GM19463 (cell line): ENCODE measurements around the gene ARHGAP6.

ENCODE experiments used
- ATAC-seq: cut with Tn5 transposase; IDR thresholded peaks from one replicate; pipeline ENCODE4 v1.9.1; 2021; ENCODE audit warnings: mild to moderate bottlenecking, moderate library complexity; ENCODE audit not compliant: unreplicated experiment

ARHGAP6 gene

DNA sequence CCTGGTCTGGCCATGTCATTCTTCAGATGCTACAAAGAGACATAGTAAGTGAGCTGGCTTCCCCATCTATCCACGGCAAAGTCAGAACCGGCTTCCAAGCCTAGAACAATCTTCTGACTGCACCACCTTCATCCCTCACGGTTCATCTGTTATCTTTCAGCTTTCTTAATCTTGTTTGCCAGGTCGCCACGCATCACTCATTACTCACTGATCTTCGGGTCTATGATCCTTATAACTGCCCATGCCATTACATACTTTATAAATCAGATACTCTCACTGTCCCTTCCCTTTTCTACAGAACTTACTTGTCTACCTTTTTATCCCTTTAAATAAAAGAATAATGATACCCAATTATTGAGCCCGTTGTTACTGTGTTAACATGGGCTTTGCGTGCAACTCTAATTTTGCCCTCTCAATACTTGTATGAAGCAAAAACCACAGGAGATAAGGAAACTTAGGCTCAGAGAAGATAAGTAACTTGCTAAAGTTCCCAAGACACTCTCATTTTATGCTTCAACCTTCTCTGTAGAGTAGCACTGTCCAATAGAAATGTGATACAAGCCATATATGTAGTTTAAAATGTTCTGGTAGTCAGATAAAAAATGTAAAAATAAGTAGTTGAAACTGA is 200.8 kb downstream of the ARHGAP6 start:
- ATAC-seq: no peak

DNA sequence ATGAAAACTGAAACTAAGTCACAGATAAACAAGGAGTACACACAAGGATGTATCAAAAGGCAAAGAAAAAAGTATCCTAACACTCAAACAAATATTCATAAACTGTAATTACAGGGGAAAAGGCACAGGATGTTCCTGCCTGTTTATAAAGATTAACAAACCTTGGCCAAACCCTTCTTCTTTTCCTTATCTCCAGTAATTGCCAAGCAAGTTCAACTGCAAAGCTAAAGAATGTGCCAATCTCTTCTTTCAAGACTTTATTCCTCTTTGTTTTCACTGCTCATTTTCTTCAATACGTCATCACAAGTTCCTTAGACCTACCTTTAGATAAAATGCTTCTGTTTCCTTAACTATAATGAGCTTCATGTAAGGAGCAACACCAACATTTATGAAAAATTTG is 201.3 kb downstream of the ARHGAP6 start:
- ATAC-seq: no peak

DNA sequence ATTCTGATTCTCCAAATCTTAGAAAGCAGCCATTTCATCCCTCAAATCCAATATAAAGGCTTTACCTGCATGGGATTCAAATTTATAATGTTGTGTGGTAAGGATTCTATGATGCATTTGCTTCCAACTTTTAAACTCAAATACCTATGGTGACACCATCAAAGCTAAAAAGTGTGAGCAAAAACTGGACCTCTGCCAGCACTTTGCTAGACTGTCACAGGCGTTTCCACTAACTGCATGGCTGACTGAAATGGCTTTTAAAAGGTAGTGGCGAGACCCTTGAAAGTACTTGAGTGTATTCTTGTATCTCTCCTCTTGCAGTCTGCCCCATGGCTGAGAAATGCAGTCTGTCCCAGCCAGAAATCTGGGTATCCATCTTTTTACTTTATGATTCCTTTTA is 203.1 kb downstream of the ARHGAP6 start:
- no peak for ATAC-seq

DNA sequence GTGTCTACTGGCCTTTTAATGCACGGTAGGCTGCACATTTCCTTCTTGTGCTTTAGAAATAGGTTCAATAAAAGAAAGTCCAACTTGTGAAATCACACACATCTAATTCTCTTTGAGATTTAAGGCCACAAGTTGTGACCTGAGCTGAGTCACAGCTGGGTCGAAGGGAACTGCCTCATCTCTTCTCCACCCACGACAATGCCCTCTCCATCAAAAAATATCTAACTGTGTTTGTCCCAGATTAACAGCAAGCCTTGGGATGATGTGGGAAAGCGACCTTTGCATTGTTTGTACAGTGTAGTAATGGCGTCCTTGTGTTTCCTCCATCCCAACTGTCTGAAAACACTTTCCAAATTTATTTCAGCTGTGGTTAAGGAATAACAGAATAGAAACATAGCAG is 203.6 kb downstream of the ARHGAP6 start:
- ATAC-seq: no peak

DNA sequence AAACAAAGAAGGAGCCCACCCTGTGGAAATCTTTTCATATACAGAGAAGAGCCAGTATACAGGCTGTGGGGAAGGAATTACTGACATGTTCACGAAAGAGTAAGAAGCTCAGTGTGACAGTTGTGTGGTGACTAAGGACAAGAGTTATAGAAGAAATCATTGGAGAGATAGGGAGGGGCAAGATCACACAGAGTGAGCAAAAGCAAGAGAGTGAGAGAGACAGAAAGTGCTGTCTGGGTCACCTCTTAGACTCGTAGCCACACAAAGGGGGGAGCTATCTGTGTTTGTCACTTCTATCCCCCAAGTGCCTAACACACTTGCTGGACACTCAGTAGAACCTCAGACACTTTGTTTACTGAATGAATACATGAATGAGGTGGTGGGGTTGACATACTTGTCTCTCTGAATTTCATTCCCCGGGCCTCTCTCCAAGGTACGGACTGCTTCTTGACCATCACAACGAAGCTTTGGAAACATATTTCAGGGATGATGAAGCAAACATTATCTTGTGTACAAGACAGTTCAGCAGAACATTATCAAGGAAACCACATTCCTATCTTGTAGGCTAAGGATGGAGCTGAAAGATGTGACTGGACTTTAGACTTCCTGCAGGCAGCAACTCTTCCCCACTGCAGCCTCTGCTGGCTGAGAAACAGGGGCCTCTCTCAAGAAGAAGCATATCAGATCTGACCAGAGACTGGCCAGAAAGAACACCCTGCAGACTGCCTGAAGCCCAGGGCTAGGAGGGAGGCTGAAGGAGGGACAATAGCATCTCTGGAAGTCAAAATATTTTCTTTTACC is 204.3 kb downstream of the ARHGAP6 start:
- ATAC-seq: peak; percentile 70

DNA sequence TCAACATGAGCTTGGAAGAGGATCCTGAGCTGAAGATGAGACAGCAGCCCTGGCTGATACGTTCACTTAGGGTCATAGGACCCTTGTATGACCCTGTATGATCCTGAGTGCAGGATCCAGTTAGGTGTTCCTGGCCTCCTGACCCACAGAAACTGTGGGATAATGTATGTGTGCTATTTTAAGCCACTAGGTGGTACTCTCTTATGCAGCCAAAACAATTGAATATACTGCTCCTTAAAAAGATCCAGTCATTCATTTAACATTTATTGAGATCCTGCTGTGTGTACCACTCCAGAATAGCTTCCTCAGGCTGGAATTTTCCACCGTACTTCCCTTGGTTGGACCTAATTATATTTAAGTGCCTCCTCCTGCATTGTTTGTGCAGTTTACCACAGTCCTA is 205.4 kb downstream of the ARHGAP6 start:
- ATAC-seq: no peak

DNA sequence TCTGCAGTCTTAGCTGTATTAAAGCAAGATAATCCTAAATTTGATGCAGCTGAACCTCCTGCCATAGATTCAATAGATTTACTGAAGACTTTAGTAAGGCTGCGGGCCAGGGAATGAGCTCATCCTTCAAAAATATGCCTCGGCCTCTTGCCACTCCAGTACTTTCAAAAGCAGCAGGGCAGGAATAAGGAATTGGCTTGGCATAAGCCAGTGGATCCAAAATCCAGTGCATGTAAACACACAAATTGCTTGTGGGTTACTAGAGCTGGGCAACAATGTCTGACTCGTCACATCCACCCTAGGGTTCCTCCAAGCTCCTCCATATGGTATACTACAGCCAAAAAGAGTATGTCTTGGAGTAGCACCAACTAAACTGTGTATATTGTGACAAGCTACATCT is 207.6 kb downstream of the ARHGAP6 start:
- ATAC-seq: no peak

DNA sequence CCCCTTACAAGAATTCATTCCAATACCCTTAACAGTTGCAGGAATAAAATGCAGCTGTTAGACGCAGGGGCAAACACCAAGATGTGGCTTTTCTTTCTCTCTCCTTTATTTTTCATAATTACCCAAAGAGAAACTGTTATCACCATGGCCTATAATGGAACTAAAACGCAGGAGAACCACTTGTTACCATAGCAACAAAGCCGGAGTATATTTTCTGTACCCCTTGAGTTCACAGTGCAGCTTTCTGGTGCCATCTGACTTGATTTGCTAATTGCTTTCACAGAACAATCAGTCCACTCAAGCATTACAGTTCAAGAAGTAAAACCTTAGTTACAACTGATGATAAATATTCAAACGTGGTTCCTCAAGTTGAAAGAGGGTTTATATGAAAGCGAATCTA is 214.6 kb downstream of the ARHGAP6 start:
- no peak for ATAC-seq

DNA sequence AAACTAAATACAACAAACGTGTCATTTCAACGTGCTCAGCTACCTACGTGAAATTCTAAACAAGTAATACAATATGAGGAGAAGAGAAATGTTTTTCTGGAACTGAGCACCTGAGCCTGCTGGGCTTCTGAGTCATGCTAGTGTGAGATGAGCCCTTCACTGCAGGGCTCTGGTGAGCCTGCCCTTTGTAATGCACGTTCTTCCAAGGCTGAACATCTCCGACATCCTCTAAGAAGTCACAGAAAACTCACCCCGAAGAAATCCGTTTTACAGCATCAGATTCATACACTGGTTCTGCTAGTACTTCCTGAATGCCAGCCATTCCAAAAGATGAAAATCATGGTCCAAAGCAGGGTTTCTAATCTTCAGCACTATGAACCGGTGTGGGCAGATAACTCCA is 215.4 kb downstream of the ARHGAP6 start:
- ATAC-seq: no peak

DNA sequence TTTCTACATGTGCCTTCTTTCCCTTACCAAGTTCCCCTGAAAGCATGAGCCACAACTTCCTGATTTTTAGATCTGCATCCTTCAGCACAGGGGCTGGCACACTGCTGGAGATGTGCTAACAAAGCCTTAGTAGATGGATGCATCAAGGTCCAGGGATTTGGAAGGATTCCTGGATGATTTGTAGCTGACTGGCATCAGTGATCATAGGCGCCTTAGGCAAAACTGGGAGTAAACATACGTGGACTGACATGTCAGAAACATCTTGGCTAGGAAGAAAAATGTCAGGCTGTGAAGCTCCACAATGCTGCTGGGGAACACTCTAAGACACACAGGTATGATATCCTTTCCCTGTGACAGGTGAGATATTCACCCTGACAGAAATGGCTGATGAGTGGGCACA is 216.1 kb downstream of the ARHGAP6 start:
- ATAC-seq: no peak

DNA sequence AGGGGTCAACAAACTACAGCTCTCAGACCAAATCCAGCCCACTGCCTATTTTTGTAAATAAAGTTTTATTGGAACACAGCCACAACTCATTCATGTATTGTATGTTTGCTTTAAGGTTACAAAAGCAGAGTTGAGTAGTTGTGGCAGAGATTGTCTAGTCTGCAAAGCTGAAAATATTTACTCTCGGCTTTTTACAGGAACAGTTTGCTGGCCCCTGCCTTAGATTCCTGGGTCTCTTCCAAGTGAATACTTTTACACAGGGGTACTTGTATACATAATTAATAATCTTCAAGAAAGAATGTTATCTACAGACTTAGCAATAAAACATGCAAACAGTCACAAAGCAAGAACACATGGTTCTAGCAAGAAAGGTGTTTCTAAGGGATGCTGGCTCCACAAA is 218.3 kb downstream of the ARHGAP6 start:
- ATAC-seq: no peak

DNA sequence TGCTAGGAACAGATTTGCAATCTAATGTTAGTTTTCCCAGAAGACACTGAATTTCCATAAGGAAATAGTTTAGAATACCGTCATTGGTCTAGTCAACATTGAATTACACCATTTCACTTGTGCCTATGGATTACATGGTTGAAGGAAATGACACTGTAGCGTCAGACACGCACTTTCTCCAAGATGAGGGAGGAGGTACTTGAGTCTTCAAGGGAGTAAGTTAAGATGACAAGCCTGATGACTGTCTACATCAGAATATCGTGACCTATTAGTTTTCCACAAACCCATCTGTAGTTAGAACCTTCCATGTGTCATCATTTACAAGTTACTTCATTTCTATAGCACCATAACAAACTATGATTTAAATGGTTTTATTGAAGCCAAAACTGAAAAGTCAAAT is 218.8 kb downstream of the ARHGAP6 start:
- ATAC-seq: no peak

DNA sequence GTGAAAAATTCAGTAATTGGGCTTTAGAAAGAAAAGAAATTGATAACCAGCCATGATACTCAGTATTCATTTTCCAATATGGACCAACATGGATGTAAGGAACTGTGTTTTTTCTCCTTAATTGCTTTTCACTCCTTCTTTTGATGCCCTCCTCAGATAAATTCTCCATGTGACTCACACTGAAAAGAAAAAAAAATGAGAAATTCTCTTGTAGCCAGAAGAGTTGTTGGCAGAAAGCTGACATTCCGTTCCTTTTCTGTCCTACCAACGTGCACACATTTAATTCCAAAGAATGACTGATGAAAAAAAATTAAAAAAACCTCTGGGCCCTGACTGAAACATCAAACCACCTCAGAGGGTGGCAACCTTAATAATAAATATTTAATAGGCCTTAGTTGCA is 219.4 kb downstream of the ARHGAP6 start:
- ATAC-seq: no peak

DNA sequence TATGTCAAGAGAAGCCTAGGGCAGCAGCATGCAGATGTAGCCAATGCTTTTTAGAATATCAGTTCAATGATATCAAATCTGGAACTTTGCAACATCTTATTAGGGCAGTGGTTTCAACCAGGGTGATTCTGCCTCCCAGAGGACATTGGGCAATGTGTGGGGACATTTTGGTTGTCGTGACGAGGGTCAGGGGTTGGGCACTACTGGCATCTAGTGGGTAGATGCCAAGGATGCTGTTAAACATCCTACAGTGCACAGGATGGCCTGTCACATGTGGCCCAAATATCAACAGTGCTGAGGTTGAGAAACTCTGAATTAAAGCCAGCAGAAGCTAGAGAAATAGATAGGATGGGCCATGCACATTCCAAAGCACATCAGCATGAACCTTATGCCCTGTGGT is 220.2 kb downstream of the ARHGAP6 start:
- ATAC-seq: no peak

DNA sequence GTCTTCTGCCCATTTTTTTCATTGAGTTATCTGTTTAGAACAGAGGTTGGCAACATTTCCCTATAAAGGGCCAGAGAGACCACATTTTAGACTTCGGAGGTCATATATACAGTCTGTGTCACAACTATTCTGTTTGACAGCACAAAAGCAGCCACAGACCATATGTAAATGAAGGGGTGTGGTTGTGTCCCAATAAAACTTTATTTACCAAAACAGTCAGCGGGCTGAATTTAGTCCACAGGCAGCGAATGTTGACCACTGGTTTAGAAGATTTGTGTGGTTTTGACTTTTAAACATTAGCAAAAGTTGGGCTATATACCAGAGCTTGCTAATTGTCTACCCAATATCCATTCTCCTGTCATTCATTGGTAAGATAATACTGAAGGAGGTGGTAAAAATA is 221.7 kb downstream of the ARHGAP6 start:
- no peak for ATAC-seq

DNA sequence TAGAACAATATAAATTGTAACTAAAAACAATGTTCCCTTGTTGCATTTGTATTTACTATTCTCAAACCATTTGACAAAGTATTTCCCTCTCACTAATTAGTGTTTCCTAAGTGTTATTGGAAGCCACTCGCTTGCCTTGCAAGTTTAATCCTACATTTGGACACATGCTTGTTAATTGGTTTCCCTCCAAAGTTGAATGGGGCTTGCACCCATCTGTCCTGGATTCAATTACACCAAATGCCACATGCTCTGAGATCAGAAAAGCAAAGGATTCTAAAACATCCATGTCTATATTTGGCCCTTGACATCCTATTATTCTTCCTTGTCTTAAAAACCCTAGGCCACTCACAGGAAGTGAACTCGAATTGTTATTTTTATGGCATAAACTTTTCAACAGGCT is 225.9 kb downstream of the ARHGAP6 start:
- ATAC-seq: no peak

DNA sequence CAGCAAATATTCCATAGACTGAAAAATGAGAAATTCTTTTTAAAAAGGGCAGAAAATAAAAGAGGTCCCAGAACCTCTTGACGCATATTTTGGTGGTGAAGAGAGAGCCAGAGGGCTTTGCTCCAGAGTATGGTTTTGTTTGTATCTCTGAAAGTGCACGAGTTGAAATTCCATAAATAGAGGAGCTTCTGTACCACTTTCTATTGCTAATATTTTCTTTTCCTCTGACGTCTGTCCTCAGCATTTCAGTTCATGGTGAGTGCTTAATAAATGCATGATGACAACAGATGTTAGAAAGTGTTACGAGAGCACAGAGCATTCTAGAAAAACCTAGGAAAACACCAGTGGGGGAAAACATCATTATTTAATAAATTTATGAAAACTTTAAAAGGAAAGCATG is 227.0 kb downstream of the ARHGAP6 start:
- no peak for ATAC-seq

DNA sequence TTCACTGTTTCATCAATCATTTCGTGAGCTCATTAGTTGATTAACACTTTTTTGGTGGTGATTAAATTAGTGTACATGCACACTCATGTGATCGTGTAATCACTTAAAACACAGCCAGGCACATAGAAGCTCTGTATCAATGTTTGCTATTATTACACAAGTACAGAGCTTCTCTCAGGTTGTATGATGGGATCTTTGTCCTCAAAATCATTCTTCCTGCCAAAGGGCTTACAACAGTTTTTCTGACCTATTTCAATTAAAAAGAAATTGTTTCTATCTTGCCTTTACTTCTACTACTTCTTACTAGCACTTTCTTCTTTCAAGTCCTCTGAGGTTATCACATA is 227.4 kb downstream of the ARHGAP6 start:
- ATAC-seq: no peak

DNA sequence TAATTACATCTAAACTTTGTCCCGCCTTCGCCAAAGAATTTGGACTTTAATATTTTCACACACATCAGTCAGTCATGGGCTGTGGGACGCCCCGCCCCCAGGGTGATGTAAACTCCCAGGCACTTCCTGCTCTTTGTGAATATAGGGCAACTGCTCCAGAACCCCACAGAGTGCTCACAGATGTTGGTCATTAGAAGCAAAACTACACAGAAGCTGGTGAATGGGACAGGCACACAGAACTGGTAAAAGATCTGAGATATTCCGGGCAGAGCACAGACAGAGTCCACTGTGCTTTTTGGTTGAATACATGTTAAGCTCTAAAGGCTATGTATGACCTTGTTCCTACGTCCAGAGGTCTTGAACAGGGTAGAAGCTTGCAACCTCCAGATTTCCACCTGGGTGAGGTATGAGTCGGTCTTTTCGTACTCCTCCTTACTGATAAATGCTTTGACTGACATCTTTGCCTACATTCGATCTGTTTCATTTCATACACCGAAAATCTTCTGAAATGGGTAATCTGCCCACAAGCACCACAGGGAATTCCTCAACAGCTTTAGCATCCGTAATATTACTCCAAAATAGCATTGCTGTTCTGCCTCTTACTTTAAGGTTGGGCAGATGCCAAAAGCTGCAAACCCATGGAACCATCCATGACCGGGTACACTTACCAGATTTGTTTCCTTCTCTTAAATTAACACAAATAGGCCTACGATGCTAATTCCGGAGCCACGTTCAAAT is 227.9 kb downstream of the ARHGAP6 start:
- ATAC-seq: no peak

DNA sequence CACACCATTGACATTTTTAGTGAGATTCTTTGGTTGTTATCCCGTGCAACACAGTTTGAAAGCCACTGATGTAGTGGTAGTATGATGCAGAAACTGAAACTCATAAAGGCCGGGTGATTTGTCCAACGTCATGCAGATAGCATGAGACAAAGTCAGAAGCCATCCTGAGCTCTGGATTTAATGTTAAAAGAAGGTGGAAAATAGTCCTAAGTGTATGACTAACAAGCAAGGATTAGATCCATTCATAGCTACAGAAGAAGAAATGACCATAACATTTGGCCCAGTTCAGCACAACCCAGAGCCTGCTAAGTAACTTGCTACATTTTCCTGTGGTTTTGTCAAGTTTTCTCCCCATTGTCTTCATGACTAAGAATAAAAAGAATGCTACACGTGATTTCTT is 230.2 kb downstream of the ARHGAP6 start:
- ATAC-seq: no peak

DNA sequence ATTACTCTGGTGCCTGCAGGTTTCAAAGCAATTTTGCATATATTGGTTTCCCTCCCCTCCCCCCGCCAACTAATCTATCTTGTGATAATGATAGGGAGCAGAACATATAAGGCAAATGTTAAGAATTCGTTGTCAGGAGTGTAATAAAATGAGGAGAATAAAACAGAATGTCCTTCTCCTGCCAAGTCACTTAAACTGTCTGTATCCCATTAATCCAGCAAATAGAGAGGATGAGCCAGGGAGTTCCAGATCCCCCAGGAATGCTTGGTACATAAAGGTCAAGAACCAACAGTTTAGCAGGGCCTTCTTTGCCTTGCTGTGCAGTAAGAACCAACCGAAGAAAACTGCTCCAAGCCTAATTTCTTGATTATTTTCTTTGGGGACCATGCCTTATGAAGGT is 231.1 kb downstream of the ARHGAP6 start:
- no peak for ATAC-seq

DNA sequence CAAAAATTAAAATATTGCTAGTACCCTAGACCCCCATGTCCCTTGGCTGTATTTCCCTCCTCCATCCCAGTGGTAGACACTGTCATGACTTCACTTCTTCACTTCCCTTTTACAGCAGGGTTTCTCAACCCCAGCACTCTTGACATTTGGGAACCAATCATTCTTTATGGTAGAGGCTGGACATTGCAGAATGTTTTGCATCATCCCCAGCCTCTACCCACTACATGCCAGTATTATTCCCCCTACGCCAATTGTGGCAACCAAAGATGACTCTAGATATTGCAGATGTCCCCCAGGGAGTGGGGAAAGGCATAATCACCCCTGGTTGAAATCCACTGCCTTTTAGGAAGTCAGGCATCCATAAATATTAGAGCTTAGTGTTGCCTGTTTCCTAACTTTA is 233.9 kb downstream of the ARHGAP6 start:
- no peak for ATAC-seq
